Erythroblast (primary cell): ENCODE measurements around the gene DDN.
A peak's percentile ranks its signal among the peaks of the same experiment; 100 is the strongest.

Experiments used
- DNase-seq, 2 experiments: peaks; one replicate each; lab custom pipeline; 2025; lab: John Stamatoyannopoulos, UW
- GATA1 ChIP-seq: IDR thresholded peaks from 2 replicates; pipeline ENCODE4 v1.6.1; 2011; ENCODE audit warnings: low read depth, mild to moderate bottlenecking, control low read depth, low read length, moderate library complexity
- POLR2A ChIP-seq: IDR thresholded peaks from 2 replicates; pipeline ENCODE4 v1.6.1; 2011; ENCODE audit warnings: mild to moderate bottlenecking, low read length

Gene DDN

DNA sequence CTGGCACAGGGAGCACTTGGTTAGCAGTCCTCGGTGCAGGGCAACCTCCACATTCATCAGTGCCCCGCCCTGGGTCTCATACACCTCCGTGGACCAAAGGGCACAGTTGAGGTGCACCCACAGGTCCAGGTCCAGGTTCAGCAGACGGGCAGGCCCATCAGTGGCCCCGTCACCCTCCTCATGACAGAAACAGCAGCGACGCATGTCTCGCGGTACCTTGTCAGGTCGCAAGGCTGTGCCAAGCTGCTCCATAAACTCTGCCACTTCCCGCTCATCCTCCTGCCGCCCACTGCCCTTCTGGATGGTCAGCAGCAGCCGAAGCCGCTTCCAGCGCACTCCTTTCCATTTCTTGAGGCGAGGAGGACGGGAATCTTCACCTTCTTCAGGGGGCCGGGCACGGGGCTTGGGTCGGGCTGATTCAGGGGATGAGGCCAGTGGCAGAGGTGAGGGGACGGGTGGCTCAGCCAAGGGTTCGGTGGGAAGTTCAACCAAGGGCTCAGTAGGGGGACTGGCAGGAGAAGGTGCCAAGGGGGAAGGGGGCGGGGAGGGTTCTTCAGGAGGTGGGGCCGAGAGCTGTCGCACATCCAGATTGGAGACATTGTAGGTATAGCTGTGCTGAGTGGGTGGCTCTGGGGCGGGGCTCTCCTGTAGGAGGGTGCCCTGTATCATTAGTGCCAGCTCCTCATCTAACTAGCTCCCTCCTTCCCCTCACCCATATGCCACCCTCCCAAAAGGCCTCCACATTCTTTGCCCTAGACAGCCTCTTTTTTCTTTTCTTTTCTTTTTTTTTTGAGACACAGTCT lies 27.7 kb upstream of the DDN start:
- TF ChIP-seq GATA1 (no peak), POLR2A (no peak)
- DNase-seq, result no peak

- TF ChIP-seq POLR2A (no peak), GATA1 (no peak)
- no peak for DNase-seq
Observed at GRCh38 chr12:49026101-49026500, 26.9 kb upstream of the DDN start.

- DNase-seq, result no peak
- no peak for TF ChIP-seq POLR2A
- no peak for TF ChIP-seq GATA1
Observed at GRCh38 chr12:49025463-49025862, 26.3 kb upstream of the DDN start.

- TF ChIP-seq GATA1 (no peak), POLR2A (no peak)
- DNase-seq, result no peak
Observed at GRCh38 chr12:49024543-49024942, 25.4 kb upstream of the DDN start.

DNA sequence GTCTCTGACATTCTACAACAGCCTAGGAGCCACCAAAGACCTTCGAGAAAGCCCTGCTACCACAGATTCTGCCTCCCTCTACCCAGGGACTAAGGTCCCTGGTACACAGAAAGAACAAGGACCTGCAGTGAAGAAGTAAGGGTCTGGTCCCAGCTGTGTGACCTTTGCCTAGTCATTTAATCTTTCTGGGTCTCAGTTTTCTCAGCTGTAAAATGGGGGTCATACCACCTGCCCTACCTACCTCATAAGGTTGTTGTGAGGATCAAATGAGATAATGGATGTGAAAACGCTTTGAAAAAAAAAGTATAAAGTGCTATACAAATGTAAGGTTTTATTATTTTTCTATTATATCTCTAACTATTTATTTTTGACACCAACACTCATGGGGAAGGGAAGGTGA lies 24.6 kb upstream of the DDN start:
- no peak for DNase-seq
- TF ChIP-seq POLR2A (no peak), GATA1 (no peak)

DNA sequence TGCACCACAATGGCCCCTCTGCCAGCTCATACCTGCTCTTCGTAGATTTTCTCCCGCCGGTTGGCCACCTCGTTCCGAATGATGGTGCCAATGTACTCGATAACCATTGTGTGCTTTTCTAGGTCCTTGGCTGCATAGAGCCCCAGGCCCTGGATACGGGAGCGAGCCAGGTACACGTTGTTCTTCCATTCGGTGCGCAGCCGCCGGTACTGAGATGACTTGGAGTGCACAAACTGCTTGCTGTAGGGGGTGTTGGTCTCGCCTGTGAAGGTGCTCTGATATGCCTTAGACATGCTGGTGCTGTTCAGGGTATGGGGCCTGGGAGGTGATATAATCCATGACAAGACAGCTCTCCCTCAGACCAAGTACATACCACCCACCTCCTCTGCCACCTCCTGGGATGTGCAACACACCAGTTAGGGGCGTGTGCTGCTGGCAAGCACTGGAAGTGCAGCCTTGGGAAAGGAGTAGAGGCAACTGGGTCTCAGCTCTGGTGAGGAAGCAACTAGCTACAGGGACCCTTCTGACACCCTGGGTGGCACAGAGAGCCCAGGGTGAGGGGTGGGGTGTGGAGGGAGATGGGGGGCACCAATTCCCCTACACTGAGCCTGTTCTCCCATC lies 23.5 kb upstream of the DDN start:
- DNase-seq, result no peak
- TF ChIP-seq GATA1 (no peak), POLR2A (no peak)

- DNase-seq, result no peak
- TF ChIP-seq GATA1, result no peak
Observed at GRCh38 chr12:49021292-49021915, 22.2 kb upstream of the DDN start.

GRCh38 chr12:49020441-49020840 lies 21.3 kb upstream of the DDN start:
- DNase-seq, result no peak
- TF ChIP-seq POLR2A, result no peak
- TF ChIP-seq GATA1, result no peak

DNA sequence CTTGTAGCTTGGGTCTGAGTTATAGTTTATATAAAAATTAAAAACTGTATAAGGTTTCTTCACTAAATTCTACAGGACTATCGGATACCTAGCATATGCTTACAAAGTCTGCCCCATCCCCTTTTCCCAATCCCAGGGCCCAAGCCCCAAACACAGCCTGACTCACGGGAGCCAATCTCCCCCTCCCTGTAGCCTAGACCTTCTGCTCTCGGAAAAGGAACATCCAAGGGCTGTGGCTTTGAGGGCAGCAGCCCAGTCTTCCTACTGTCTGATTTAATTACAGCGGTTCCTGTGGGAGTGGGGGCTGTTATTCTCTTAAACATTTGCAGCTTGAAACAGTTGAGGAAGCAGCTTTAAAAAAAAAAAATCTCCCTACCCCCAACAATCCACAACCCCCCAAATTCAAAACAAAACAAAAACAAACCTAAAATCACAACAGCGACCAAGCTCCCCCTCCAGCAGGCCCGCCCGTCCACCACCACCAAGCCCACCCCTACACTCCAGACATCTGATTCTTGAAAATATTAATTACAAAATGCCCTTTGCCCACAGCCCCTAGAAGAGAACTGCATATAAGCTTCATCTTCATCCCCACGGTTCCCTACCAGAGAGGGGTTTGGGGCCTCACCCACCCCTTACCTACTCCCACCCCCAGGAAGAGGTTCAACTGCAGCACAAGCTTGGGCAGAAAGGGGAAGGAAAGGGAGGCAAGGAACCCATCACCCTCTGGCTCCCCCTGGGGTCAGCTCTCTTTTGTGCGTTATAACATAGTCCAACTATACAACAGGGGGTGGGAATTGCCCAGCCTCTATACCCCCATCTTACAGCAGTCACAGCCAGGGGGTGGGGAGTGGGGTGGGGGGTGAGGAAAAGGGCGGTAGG lies 20.5 kb upstream of the DDN start:
- TF ChIP-seq POLR2A, result no peak
- TF ChIP-seq GATA1, result no peak
- DNase-seq, result peak; percentile 66 to 70

DNA sequence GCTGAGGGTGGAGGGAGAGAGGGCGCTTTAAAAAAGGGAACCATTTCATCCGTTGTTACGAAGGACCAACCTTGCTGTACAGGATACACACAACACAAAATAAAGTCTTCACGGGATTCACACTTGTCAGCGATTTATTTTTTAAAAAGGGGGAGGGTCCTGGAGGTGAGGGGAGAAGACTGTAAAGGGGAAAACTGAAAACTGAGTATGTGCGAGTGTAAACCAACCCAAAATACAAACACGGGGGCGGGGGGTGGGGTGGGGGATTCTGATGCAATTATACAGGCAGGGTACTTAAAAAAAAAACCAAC lies 19.9 kb upstream of the DDN start:
- TF ChIP-seq POLR2A (no peak), GATA1 (no peak)

DNA sequence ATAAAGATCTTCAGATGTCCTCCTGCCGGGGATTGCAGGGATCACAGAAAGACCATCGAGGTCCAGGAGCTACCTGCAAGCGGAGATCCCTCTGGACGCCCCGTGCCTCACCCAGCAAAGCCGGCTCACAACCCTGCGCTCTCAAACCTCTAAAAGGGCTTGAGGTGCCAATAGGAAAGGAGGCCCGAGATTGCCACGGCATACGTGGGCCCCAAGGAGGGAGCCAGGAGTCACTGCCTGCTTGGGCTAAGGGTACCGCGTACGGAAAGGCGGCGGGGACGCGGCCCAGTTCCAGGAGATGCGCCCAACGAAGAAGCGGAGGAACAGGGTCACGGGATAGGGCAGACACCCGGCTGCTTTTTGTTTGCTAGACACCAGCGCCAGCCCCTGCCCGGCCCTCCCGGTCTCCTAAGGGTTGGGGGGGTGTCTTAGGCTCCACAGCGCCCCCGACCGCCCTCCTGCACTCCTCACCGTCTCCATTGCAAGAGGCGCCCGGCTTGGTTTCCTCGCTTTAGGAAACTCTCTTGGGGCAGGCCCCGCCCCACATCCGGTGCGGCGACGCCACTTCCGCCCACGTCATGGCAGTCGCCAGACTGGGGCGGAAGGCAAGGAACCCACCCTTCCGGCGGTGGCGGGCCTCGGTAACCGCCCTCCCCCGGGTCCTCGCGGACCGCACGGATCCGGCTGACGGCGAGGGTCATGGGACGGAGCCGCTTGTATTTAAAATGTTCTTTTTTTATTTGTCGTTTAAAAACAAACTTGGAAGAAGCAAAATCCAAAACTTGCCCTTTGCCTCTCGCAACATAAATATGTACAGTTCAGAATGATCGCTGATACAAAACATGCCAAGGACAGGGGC lies 19.3 kb upstream of the DDN start, which contains the start of gene PRKAG1:
TSS of gene PRKAG1 (minus strand) at position 516 of the 859 bp plus-strand sequence. CDS start at position 480, 36 bp downstream.
- peak; percentile 97 for TF ChIP-seq POLR2A
- TF ChIP-seq GATA1, result no peak
- DNase-seq, result peak; percentile 98 to 99

More for the DNA sequence above, 19.9 kb upstream of the DDN start:
- DNase-seq, result no peak

DNA sequence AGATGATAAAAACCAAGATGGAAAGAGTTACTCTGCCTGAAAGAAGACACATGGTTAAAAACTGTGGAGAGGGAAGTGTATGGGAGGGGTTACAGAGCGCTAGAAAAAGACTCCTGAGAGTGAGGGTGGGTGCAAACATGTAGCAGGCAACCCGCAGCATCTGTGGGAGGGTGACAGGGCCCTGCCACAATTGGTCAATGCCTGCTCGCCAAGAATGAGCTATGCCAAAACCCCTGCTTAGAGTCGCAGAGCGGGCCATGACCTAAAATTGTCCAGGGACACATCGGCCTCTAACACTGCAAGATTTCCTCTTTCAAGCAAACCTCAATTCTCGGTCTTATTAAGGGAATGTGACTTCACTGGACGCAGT lies 18.7 kb upstream of the DDN start:
- DNase-seq, result peak in 1 of 2 experiments; percentile 75
- TF ChIP-seq GATA1, result no peak
- TF ChIP-seq POLR2A, result no peak
